CD4-positive, alpha-beta T cell treated with Interleukin-4 for 1 hour (primary cell): Measurements from ENCODE around the gene ELOB.
"Not testable (repeated sequence)": the region's sequence is repeated elsewhere in the genome, so short reads cannot be mapped to it uniquely, and the experiment has no call there.

ENCODE experiments used
- DNase-seq, 2 donors: peaks; one replicate each; pipeline ENCODE4 v3.0.0-alpha.2; 2020 to 2022

Gene ELOB

GRCh38 chr16:2745116-2745890 lies 31.8 kb downstream of the ELOB start:
- no peak for DNase-seq

DNA sequence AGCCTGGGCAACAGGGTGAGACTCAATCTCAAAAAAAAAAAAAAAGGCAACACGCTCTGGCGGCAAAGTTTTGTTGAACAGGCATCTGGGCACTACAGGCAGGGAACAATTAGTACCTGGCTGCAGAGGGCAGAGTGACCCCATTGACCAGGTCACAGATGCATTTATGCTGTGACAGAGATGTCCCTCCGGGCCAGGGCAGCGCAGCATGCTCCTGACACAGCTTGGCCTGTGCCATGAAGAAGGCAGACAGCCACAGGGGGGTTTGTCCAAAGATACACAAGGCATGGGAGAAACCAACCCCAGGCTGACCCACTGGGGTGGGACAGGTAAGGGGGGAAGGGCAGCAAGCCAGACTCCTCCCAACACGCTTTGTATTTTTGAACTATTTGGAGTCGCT lies 32.4 kb downstream of the ELOB start:
- DNase-seq = no peak

DNA sequence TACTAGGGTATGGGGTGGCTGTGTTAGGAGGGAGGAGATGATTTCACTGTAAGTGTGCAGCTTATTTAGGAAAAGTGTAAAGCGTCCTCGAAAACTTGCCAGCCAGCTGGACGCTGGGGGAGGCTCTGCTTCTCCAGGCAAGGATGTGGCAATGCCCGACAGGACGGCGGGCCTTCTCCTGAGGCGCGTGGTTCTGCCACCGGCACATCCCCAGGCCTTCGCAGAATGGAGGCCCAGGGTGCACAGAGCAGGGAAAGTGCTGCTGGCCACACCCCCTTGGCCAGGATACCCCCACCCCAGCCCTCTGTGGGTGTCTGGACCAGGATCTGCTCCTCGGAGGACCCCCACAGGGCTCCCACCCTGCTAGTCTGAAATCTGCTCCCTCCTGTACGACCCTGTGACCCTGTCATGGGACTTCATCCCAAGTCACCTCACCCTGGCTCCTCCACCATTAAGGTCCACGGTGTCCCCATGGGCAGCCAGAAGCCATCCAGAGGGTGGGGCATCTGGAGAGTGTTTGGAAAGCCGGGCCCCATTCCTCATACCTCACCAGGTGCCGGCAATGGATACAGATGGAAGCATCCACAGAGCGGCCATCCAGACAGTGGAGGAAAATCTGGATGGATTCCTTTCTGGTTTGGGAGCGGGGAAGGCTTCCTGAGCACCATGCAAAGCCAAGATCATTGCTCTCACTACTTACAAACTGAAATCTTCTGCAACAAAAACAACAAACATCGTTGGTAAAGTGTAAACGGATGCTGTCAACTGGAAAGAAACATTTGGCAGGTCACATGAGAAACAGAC lies 33.9 kb downstream of the ELOB start:
- no peak for DNase-seq

- no peak for DNase-seq
Observed at GRCh38 chr16:2742323-2743006, 34.6 kb downstream of the ELOB start.

DNA sequence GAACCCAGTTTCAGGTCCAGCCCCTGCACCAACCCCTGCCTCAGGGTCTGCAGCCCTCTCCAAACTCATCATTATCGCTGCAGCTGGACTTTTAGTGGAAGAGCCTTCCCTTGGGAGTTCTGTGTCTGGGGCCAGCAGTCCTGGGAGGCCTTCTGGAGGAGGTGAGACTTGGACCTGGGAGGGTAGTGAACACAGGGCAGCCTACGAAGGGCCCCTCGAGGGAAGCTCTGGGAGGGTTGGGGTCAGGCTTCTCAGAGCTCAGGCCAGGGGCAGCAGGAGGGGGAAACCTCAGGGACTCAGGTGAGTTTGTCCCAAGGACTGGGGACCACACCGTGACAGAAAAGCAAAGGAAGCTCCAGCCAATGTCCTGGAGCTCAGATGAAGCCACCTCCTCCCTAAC lies 35.9 kb downstream of the ELOB start:
- no peak for DNase-seq

- no peak for DNase-seq
Observed at GRCh38 chr16:2740476-2740875, 36.6 kb downstream of the ELOB start.

DNA sequence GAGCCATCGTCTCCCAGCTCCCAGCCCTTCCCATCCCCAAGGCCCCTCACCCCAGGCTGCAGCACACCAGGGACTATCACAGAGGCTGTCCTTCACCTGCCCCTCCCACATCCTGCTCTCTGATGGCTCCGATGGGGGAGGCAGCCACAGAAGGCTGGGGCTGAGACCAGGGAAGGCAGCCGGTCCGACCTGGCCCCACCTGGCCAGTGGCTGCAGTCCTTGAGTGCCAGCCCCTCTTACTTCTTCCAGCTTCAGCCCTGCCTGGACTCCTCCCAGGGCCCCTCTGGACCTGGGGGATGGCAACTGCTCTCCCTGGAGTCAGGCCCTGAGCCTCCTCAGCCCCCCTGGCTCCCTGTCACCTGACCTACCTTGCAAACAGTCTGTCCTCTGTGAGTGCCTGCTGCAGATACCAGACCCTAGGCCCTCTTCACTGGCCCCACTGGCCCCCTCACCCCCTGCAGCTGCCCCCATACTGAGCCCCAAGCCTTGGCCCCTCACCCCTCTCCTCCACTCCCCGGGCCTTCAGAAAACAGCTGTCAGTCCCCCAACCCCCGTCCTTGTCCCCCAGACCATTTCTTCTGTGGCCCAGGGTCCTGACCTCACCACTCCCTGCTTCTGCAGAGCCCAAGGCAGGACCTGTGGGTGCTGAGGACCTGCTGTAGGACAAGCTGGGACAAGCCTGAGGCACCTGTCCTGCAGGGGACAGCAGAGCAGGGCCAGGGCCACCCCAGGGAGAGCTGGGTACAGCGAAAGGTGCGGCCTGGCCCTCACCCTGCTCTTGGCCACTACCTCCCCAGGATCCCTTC lies 37.3 kb downstream of the ELOB start:
- no peak for DNase-seq

GRCh38 chr16:2738615-2739014 lies 38.5 kb downstream of the ELOB start:
- DNase-seq = no peak

DNA sequence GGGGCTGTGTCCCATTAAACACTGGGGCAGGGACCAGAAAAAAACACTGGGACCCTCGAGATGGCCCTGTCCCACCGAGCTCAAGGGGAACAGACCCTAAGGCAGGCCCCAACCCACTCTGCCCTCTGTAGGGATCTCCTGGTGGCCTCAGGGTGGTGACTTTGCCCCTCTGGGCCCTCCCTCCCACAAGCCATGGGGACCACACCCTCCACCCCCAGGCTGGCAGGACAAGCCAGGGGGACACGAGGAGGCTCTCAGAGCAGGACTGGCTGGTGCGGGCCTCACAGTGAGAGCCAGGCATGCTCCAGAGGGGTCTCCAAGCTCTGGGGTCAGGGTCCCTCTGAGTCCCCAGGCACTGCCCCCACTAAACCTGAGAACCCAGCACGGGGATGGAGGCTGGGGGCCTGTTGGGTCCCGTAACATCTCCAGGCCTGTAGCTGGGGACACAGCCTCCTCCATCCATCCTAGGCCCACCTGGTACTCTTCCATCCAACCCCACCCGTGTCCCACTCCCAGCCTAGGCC lies 39.1 kb downstream of the ELOB start:
- no peak for DNase-seq

DNA sequence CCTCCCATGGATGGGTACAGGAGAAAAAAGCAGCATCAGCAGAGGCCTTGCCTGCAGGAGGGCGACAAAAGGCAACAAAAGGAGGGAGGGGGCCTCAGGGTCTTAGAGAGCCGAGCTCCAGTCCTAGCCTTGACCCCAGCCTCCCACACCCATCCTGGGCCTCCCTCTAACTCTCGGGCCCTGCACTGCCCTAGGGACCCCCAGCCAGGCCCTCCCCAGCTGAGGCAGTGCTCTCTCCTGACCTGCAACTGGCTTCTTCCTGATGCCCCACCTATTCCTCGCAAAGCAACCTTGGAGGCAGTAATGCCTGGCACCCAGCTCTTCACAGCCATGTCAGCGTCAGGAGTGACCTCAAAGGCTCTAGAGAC lies 39.9 kb downstream of the ELOB start:
- DNase-seq = no peak

GRCh38 chr16:2736476-2737237 lies 40.4 kb downstream of the ELOB start:
- DNase-seq = no peak

DNA sequence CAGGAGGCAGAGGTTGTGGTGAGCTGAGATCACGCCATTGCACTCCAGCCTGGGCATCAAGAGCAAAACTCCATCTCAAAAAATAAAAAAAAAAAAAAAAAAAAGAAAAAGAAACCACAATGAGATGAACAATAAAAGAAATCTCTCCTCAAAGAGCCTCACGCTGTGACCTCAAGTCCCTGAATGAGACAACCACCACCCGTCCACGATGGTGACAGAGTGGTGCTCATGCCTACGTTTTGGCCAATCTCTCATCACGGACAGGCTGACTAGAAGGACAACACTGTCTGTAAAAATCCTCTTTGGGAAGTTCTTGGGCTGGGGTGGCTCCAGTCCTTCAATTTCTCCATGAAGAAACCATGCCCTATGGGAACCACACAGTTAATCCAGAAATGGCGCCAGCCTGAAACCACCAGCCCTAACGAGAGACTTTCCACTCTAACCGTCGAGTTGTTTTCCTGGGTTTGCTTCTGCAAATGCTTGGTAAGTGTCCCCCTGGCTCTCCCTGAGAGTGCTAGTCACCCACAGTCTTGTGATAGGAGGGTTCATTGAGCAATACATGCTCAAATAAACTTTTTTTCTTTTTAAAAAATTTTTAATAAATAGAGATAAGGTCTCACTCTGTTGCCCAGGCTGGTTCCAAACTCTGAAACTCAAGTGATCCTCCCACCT lies 42.1 kb downstream of the ELOB start:
- no peak for DNase-seq

DNA sequence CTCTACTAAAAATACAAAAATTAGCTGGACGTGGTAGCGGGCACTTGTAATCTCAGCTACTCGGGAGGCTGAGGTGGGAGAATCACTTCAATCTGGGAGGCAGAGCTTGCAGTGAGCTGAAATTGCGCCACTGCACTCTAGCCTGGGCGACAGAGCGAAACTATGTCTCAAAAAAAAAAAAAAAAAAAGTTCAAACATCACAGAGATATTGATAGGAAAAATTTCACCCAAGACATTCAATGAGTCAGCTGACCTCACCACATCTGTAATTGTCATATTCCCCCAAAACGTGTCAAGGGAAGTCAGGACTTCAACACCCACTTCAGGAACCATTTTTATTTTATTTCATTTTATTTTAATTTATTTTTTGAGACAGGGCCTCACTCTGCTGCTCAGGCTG lies 49.0 kb downstream of the ELOB start:
- no peak for DNase-seq

DNA sequence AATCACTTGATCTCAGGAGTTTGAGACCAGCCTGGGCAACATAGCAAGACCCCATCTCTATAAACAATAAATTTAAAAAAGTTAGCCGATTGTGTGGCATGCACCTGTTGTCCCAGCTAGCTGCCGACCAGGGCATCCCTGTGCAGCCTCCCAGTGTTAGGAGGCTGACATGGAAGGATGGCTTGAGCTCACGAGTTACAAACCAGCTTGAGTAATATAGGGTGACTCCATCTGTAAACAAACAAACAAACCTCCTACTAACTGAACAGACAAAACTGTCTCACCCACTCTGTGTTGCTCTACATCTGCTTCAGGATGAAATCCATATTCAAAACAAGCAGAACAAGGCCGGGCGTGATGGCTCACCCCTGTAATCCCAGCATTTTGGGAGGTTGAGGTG lies 50.2 kb downstream of the ELOB start:
- DNase-seq = no peak

- no peak for DNase-seq
Observed at GRCh38 chr16:2724816-2725348, 52.2 kb downstream of the ELOB start.

DNA sequence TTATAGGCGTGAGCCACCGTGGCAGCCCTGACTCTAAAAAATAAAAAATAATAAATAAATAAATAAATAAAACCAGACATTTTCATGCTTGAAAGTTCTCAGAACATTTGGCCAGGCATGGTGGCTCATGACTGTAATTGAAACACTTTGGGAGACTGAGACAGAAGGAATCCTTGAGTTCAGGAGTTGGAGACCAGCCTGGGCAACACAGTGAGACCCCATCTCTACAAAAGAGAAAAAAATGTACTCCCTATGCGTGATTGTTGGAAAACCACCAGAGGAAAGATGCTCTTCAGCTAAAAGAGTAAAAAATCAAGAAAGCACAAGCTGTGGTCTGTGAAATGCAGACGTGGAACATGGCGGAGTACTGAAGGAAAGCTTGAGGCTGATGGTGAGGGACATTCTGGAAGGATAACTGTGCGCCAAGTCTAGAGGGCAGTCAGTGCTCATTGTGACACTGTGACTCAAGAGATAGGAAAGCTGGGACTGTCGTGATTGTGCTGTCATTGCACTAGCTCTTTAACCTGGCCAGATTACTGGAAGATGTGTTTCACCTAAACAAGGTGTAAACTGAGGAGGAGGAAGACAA lies 52.9 kb downstream of the ELOB start:
- no peak for DNase-seq

- DNase-seq = not testable (repeated sequence)
Observed at GRCh38 chr16:2721634-2722173, 55.4 kb downstream of the ELOB start.
